ENCODE results near the gene GGN.
"Not testable (repeated sequence)": the region's sequence is repeated elsewhere in the genome, so short reads cannot be mapped to it uniquely, and the experiment has no call there.

The GGN gene, protein sequence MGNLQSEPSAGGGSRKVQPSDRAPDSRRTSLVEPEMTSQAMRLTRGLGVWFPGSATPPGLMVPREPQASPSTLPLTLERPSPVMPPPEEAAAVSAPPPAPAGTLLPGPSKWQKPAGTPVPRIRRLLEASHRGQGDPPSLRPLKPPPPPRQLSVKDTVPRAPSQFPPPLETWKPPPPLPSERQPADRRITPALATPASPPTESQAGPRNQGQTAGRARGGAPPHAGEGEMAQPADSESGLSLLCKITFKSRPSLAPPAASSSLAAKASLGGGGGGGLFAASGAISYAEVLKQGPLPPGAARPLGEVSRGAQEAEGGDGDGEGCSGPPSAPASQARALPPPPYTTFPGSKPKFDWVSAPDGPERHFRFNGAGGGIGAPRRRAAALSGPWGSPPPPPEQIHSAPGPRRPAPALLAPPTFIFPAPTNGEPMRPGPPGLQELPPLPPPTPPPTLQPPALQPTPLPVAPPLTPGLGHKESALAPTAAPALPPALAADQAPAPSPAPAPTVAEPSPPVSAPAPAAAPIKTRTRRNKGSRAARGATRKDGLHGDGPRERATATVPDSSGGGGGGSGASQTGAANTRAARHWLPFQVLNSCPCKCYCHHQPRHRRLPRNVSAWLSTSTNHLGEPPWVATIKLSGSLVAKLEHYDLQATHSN

DNA sequence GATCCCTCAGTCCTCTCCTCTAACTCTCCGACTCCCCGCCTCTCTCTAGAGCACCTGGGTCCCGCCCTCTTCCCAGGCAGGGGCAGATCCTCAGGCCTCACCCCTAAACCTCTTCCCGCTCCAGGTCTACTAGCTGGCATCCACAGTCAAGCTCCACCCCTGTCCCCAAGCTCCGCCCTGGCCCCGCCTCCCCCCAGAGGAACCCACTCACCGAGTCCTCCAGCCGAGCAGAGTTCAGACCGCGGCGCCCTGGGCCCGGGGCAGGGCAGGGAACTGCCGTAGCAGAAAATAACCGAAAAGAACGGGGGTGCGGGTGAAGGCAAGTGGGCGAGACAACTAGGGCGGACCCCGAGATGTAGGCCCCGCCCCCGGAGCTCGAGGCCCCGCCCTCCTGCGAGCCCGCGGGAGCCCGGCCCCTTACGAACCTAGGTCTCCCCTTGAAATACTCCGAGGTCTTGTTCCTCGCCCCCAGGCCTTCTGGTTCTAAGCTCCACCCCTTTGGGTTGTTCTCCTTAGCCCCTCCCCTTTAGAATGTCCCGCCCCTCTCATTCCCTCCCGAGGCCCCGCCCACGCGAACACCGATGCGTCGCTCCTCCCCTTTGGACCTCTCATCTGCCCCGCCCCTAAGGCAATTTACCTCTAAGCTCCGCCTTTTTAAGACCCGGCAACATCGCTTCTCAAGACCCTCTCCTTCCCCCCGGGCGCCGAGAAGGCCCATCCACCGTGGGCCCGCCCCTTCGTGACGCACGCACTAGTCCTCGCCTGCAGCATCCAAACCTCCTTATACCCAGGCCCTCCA lies at the start of gene GGN:
Gene GGN (minus strand): TSS at position 485 of the 799 bp plus-strand sequence. CDS start 773 bp downstream, outside the sequence.
- peak within 1 kb of the TSS; percentile 66 to 74 for H3K4me3 ChIP-seq (ENCODE audit: low read depth in 1 of 2, low read length in 2 of 2)
- H3K36me3 ChIP-seq (ENCODE audit: control insufficient read depth in 1 of 2, insufficient read depth in 2 of 2, low read length in 2 of 2), result peaks cover 4 to 20% of the 10 kb centered on the region in 2 donors
- peaks cover 0 to 10% of the 10 kb centered on the region in 2 donors for H3K27me3 ChIP-seq (ENCODE audit: control insufficient read depth in 1 of 2, insufficient read depth in 2 of 2, low read length in 2 of 2)
- no peaks in the 10 kb centered on the region for H3K9me3 ChIP-seq (ENCODE audit: control insufficient read depth in 1 of 2, low read length in 2 of 2)
- peak within 1 kb of the TSS; percentile 82 for H3K27ac ChIP-seq (ENCODE audit: low read depth, low read length)
- peak within 1 kb of the TSS; percentile 43 to 59 for H3K9ac ChIP-seq (ENCODE audit: low read depth in 1 of 2, low read length in 2 of 2)
- H3K4me1 ChIP-seq (ENCODE audit: control insufficient read depth in 1 of 2, insufficient read depth in 2 of 2, low read length in 2 of 2), result peaks cover 0 to 29% of the 10 kb centered on the region in 2 donors

DNA sequence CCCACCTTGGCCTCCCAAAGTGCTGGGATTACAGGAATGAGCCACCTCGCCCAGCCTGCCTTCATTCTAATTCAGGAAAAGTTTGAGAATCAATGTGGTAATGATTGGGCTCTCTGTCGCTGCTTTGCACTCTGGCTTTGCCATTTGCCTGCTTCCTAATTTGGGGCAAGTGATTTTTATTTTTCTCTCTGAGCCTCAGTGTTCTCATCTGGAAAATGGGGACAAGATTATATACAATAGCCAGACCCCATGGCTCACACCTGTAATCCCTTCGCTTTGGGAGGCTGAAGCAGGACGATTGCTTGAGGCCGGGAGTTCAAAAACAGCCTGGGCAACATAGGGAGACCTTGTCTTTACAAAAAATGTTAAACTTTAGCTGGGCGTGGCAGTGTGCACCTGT lies 49.5 kb upstream of the GGN start:
- H3K27ac ChIP-seq (ENCODE audit: low read depth, low read length), result no peak overlapping the region
- no peaks in the 10 kb centered on the region for H3K36me3 ChIP-seq (ENCODE audit: control insufficient read depth in 1 of 2, insufficient read depth in 2 of 2, low read length in 2 of 2)
- no peaks in the 10 kb centered on the region for H3K9me3 ChIP-seq (ENCODE audit: control insufficient read depth in 1 of 2, low read length in 2 of 2)
- H3K4me3 ChIP-seq (ENCODE audit: low read depth in 1 of 2, low read length in 2 of 2), result no peak overlapping the region
- peaks cover 4 to 16% of the 10 kb centered on the region in 2 donors for H3K27me3 ChIP-seq (ENCODE audit: control insufficient read depth in 1 of 2, insufficient read depth in 2 of 2, low read length in 2 of 2)
- H3K4me1 ChIP-seq (ENCODE audit: control insufficient read depth in 1 of 2, insufficient read depth in 2 of 2, low read length in 2 of 2), result no peaks in the 10 kb centered on the region
- no peak overlapping the region for H3K9ac ChIP-seq (ENCODE audit: low read depth in 1 of 2, low read length in 2 of 2)

DNA sequence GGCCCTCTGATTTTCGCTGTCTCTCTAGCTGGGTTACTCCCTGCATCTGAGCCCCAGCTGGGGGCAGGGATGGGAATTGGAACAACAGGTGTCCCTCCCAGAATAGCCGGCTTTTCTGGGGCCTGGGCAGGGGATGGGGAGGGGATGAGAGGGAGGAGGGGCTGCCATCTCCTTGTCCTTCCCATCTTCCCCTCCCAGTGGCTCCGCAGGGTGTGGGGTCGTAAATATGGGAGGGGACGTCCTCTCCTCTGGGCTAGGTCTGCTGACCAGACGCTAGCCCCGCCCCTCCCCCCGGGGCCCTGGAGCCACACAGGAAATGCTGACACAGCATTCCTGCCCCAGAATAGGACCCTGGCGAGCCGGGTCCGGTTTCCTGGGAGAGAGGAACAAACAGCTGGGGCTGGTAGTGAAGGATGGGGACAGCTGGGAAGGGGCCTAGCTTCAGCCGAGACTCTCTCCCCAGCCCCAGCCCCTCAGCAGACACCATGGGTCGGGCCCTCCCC lies 46.8 kb upstream of the GGN start:
- Histone ChIP-seq H3K4me3 (ENCODE audit: low read depth in 1 of 2, low read length in 2 of 2) (no peak overlapping the region), H3K27me3 (ENCODE audit: control insufficient read depth in 1 of 2, insufficient read depth in 2 of 2, low read length in 2 of 2) (peaks cover 4 to 16% of the 10 kb centered on the region in 2 donors), H3K9me3 (ENCODE audit: control insufficient read depth in 1 of 2, low read length in 2 of 2) (no peaks in the 10 kb centered on the region), H3K9ac (ENCODE audit: low read depth in 1 of 2, low read length in 2 of 2) (no peak overlapping the region), H3K36me3 (ENCODE audit: control insufficient read depth in 1 of 2, insufficient read depth in 2 of 2, low read length in 2 of 2) (no peaks in the 10 kb centered on the region), H3K27ac (ENCODE audit: low read depth, low read length) (no peak overlapping the region), H3K4me1 (ENCODE audit: control insufficient read depth in 1 of 2, insufficient read depth in 2 of 2, low read length in 2 of 2) (no peaks in the 10 kb centered on the region)

DNA sequence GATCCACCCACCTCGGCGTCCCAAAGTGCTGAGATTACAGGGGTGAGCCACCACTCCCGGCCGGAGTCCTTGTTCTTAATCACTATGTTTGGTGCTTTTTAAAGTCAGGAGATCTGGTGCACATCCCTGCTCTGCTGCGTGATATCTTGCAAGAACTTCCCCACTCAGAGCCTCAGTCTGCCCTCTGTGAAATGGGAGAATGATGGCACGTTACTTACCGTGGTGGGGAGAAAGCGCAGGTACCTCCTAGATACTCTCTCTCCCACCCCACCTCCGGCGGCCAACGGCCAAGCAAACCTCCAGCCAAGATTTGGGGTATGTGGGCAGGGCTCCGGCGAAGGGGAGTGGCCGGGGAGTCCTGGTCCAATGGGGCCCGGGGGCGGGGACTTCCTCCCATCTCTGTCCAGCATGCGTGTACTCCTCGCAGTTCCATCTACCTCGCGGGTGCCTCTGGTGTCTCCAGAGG lies 45.5 kb upstream of the GGN start, which contains the start of gene RYR1:
Gene RYR1 (plus strand): TSS at position 424 of the 466 bp plus-strand sequence. CDS start 139 bp downstream, outside the sequence.
- Histone ChIP-seq H3K9ac (ENCODE audit: low read depth in 1 of 2, low read length in 2 of 2) (no peak within 1 kb of the TSS), H3K27me3 (ENCODE audit: control insufficient read depth in 1 of 2, insufficient read depth in 2 of 2, low read length in 2 of 2) (peaks cover 4 to 16% of the 10 kb centered on the region in 2 donors), H3K4me3 (ENCODE audit: low read depth in 1 of 2, low read length in 2 of 2) (peak within 1 kb of the TSS in 1 of 2 donors; percentile 19), H3K27ac (ENCODE audit: low read depth, low read length) (no peak within 1 kb of the TSS), H3K4me1 (ENCODE audit: control insufficient read depth in 1 of 2, insufficient read depth in 2 of 2, low read length in 2 of 2) (no peaks in the 10 kb centered on the region), H3K9me3 (ENCODE audit: control insufficient read depth in 1 of 2, low read length in 2 of 2) (no peaks in the 10 kb centered on the region), H3K36me3 (ENCODE audit: control insufficient read depth in 1 of 2, insufficient read depth in 2 of 2, low read length in 2 of 2) (no peaks in the 10 kb centered on the region)

DNA sequence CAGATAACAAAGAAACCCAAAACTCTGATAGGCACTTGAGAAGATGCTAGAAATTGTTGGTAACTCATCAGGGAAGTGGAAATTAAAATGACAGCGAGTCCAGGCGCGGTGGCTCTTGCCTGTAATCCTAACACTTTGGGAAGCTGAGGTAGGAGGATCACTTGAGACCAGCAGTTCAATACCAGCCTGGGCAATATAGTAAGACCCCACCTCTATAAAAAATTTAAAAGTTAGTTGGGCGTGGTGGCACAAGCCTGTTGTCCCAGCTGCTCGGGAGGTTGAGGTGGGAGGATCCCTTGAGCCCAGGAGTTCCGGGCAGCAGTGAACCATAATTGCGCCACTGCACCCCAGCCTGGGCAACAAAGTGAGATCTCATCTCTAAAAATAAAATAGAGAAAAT lies 43.1 kb upstream of the GGN start:
- H3K27ac ChIP-seq (ENCODE audit: low read depth, low read length), result no peak overlapping the region
- no peak overlapping the region for H3K9ac ChIP-seq (ENCODE audit: low read depth in 1 of 2, low read length in 2 of 2)
- no peaks in the 10 kb centered on the region for H3K4me1 ChIP-seq (ENCODE audit: control insufficient read depth in 1 of 2, insufficient read depth in 2 of 2, low read length in 2 of 2)
- no peak overlapping the region for H3K4me3 ChIP-seq (ENCODE audit: low read depth in 1 of 2, low read length in 2 of 2)
- peaks cover 4 to 16% of the 10 kb centered on the region in 2 donors for H3K27me3 ChIP-seq (ENCODE audit: control insufficient read depth in 1 of 2, insufficient read depth in 2 of 2, low read length in 2 of 2)
- H3K36me3 ChIP-seq (ENCODE audit: control insufficient read depth in 1 of 2, insufficient read depth in 2 of 2, low read length in 2 of 2), result no peaks in the 10 kb centered on the region
- H3K9me3 ChIP-seq (ENCODE audit: control insufficient read depth in 1 of 2, low read length in 2 of 2), result no peaks in the 10 kb centered on the region

DNA sequence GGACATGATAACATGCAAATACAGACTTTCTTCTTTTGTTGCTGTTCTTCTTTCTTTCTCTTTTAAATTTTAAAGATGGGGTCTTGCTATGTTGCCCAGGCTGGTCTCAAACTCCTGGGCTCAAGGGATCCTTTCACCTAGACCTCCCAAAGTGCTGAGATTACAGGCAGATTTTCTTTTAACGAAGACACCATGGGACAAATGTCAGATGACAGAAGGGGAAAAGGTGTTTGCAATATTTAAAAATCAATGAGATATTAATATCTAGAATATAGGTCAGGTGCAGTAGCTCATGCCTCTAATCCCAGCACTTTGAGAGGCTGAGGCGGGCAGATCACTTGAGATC lies 42.0 kb upstream of the GGN start:
- H3K9ac ChIP-seq (ENCODE audit: low read depth in 1 of 2, low read length in 2 of 2), result no peak overlapping the region
- no peaks in the 10 kb centered on the region for H3K36me3 ChIP-seq (ENCODE audit: control insufficient read depth in 1 of 2, insufficient read depth in 2 of 2, low read length in 2 of 2)
- H3K27me3 ChIP-seq (ENCODE audit: control insufficient read depth in 1 of 2, insufficient read depth in 2 of 2, low read length in 2 of 2), result peaks cover 0 to 16% of the 10 kb centered on the region in 2 donors
- no peaks in the 10 kb centered on the region for H3K9me3 ChIP-seq (ENCODE audit: control insufficient read depth in 1 of 2, low read length in 2 of 2)
- no peak overlapping the region for H3K4me3 ChIP-seq (ENCODE audit: low read depth in 1 of 2, low read length in 2 of 2)
- no peak overlapping the region for H3K27ac ChIP-seq (ENCODE audit: low read depth, low read length)
- no peaks in the 10 kb centered on the region for H3K4me1 ChIP-seq (ENCODE audit: control insufficient read depth in 1 of 2, insufficient read depth in 2 of 2, low read length in 2 of 2)

DNA sequence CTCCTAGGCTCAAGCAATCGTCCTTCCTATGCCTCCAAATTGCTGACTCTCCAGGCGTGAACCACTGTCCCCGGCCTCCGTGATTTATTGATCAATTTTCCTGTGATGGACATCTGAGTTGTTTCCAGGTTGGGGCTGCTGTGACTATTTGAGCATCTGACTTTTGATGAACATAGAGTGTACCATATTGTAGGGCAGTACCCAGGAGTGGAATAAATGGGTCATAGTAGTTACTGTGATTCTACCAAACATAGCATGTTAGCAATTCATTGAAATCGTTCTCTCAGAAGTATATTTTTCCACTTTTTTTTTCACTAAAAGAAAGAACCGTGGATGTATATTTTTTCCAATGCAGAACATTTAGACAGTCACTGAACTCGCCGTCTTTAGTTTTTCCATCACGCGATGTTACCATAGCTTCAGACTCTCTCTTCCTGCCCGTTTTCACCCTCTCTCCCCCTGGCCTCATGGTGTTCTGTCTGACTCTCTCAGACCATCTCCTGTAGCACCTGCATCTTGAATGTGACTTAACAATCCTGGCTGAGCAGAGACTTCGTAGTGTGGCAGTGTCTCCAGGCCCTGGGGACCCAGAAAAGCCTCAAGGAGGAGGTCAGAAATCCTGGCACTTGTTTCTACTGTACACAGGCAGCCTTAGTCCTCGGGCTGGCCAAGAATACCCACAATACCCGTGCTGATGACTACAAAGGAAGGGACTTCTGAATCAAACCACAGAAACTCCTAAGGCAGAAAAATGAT lies 41.4 kb upstream of the GGN start:
- Histone ChIP-seq H3K4me1 (ENCODE audit: control insufficient read depth in 1 of 2, insufficient read depth in 2 of 2, low read length in 2 of 2) (no peaks in the 10 kb centered on the region), H3K9me3 (ENCODE audit: control insufficient read depth in 1 of 2, low read length in 2 of 2) (no peaks in the 10 kb centered on the region), H3K9ac (ENCODE audit: low read depth in 1 of 2, low read length in 2 of 2) (no peak overlapping the region), H3K27ac (ENCODE audit: low read depth, low read length) (no peak overlapping the region), H3K27me3 (ENCODE audit: control insufficient read depth in 1 of 2, insufficient read depth in 2 of 2, low read length in 2 of 2) (peaks cover 0 to 11% of the 10 kb centered on the region in 2 donors), H3K4me3 (ENCODE audit: low read depth in 1 of 2, low read length in 2 of 2) (no peak overlapping the region), H3K36me3 (ENCODE audit: control insufficient read depth in 1 of 2, insufficient read depth in 2 of 2, low read length in 2 of 2) (no peaks in the 10 kb centered on the region)

DNA sequence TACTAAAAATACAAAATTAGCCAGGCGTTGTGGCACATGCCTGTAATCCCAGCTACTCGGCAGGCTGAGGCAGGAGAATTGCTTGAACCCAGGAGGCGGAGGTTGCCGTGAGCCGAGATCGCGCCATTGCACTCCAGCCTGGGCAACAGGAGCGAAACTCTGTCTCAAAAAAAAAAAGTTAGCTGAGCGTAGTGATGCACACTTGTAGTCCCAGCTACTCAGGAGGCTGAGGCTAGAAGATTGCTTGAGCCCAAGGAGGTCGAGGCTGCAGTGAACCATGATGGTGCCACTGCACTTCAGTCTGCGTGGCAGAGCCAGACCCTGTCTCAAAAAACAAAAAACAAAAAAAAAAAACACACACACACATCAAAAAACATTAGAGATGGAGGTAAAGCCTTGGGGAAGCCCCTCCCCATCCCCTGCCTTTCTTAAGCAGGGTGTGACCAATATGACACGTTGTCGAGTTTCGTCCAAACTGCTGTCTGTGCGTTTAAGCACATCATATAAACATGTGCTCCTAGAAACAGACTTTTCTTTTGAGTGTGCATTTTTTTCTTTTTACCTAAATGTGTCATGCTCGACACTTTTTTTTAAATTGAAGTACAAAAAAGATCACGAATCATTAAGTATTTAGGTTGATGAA lies 39.3 kb upstream of the GGN start:
- not testable (repeated sequence) for H3K9me3 ChIP-seq (ENCODE audit: control insufficient read depth in 1 of 2, low read length in 2 of 2); H3K9ac ChIP-seq (ENCODE audit: low read depth in 1 of 2, low read length in 2 of 2); H3K4me3 ChIP-seq (ENCODE audit: low read depth in 1 of 2, low read length in 2 of 2); H3K27ac ChIP-seq (ENCODE audit: low read depth, low read length); H3K36me3 ChIP-seq (ENCODE audit: control insufficient read depth in 1 of 2, insufficient read depth in 2 of 2, low read length in 2 of 2); H3K4me1 ChIP-seq (ENCODE audit: control insufficient read depth in 1 of 2, insufficient read depth in 2 of 2, low read length in 2 of 2); H3K27me3 ChIP-seq (ENCODE audit: control insufficient read depth in 1 of 2, insufficient read depth in 2 of 2, low read length in 2 of 2)

DNA sequence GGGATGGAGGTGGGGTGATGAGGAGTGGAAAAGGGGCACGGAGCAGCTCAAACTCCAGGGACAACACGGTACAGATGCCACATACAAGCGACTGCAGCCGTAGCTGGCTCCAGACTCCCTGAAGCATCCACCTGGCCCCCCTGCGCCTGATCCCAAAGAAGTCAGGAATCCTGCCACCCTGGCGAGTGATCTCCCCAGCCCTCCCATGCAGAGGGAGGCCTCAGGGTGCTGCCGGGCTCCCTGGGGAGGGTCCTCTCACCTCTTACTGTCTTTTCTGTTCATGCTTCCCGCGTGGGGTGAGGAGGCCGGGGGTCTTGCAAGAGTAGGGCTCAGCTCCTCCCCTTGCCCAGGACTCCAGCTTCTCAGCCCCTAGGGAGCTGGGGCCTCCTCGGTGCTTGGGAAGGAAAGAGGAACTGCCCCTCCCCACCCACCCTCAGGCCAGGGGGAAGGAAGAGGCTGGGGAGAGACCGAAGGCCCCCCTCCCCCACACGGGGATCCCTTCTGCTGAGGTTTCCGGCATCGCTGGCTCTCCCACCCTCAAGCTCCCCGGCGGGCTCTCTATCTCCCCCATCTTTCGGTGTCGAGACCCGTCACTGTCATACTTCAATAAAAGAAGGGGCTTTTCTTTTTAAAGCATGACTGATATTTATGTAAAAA lies 38.1 kb upstream of the GGN start, which contains the start of gene RASGRP4:
Gene RASGRP4 (minus strand): TSS at position 410 of the 657 bp plus-strand sequence. CDS start 128 bp downstream, at position 282.
- Histone ChIP-seq H3K27me3 (ENCODE audit: control insufficient read depth in 1 of 2, insufficient read depth in 2 of 2, low read length in 2 of 2) (peaks cover 0 to 2% of the 10 kb centered on the region in 2 donors), H3K27ac (ENCODE audit: low read depth, low read length) (no peak within 1 kb of the TSS), H3K9ac (ENCODE audit: low read depth in 1 of 2, low read length in 2 of 2) (no peak within 1 kb of the TSS), H3K9me3 (ENCODE audit: control insufficient read depth in 1 of 2, low read length in 2 of 2) (no peaks in the 10 kb centered on the region), H3K4me1 (ENCODE audit: control insufficient read depth in 1 of 2, insufficient read depth in 2 of 2, low read length in 2 of 2) (no peaks in the 10 kb centered on the region), H3K4me3 (ENCODE audit: low read depth in 1 of 2, low read length in 2 of 2) (peak within 1 kb of the TSS; percentile 6 to 21), H3K36me3 (ENCODE audit: control insufficient read depth in 1 of 2, insufficient read depth in 2 of 2, low read length in 2 of 2) (no peaks in the 10 kb centered on the region)
